LNCaP clone FGC (cell line): ENCODE results near the gene ZNF641.

Experiments
- DNase-seq: peaks from one replicate; pipeline ENCODE4 v3.0.0-alpha.2; 2011; ENCODE audit warnings: low read depth
- H3K4me3 ChIP-seq: 2 replicates; pipeline ENCODE4 v1.5.1; 2011; ENCODE audit warnings: mild to moderate bottlenecking, low read depth, low read length, control low read depth
- TF ChIP-seq, protein P1 (sequence below): IDR thresholded peaks from 2 replicates; pipeline ENCODE4 v1.5.1; 2012; ENCODE audit warnings: mild to moderate bottlenecking; ENCODE audit not compliant: control insufficient read depth, insufficient read depth; ENCODE audit errors: extremely low read depth

Gene ZNF641

GRCh38 chr12:48352157-48352760, 1.5 kb upstream of the ZNF641 start:
- peak overlapping the region; percentile 65 for H3K4me3 ChIP-seq
- TF ChIP-seq, protein P1, sequence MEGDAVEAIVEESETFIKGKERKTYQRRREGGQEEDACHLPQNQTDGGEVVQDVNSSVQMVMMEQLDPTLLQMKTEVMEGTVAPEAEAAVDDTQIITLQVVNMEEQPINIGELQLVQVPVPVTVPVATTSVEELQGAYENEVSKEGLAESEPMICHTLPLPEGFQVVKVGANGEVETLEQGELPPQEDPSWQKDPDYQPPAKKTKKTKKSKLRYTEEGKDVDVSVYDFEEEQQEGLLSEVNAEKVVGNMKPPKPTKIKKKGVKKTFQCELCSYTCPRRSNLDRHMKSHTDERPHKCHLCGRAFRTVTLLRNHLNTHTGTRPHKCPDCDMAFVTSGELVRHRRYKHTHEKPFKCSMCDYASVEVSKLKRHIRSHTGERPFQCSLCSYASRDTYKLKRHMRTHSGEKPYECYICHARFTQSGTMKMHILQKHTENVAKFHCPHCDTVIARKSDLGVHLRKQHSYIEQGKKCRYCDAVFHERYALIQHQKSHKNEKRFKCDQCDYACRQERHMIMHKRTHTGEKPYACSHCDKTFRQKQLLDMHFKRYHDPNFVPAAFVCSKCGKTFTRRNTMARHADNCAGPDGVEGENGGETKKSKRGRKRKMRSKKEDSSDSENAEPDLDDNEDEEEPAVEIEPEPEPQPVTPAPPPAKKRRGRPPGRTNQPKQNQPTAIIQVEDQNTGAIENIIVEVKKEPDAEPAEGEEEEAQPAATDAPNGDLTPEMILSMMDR = no peak
- no peak for DNase-seq

DNA sequence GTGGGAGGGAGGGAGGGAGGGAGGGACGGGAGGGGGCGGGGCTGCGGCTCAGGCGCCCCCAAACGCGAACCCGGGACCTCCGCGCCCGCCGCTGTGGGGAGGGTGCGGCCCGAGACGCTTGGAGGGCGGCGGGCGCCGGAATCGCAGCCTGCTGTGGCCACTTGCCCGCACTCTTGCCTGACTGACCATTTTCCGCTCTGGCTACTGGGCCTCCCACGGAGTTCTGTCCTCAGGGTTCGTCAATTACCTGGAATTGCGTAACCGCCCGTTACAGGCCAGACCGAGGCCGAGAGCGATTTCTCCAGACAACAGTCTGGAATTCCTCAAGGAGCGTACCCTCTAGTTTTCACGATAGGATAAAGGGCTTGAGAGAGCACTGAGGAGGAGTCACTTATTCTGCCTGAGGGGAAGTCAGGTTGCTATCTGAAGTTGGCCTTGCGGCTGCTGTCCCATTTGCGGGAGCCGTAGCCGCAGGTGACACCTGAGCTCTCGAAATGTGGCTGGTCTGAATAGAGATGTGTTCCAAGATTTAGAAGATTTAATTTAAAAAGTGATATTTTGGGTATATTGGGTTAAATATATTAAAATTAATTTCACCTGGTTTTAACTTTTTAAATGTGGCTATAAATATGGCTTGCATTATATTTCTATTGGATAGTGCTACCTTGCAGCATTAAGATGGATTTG, 446 bp upstream of the ZNF641 start:
- peak overlapping the region; percentile 65 for H3K4me3 ChIP-seq
- DNase-seq = peak; percentile 46
- TF ChIP-seq, protein P1 = no peak

GRCh38 chr12:48349471-48349870, 1.2 kb downstream of the ZNF641 start:
- TF ChIP-seq, protein P1 = no peak
- no peak for DNase-seq
- H3K4me3 ChIP-seq = no peak overlapping the region

DNA sequence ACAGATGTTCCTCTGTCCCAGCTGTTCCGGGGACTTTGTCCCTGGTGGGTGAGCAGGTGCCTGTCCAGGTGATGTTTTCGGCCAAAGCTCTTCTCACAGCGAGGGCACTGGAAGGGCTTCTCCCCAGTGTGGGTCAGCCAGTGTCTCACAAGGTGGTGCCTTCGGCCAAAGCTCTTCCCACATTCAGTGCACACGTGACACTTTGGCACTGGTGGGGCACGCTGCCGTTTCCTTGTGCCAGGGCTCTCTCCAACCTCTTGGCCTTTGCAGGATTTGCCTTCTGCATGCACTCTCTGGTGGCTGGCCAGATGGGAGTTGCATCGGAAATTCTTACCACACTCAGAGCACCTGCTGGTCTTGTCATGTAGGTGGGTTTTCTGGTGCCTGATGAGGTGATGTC, 7.7 kb downstream of the ZNF641 start:
- DNase-seq = no peak
- H3K4me3 ChIP-seq = no peak overlapping the region
- TF ChIP-seq, protein P1 = no peak

GRCh38 chr12:48340943-48341342, 9.8 kb downstream of the ZNF641 start:
- no peak overlapping the region for H3K4me3 ChIP-seq
- no peak for DNase-seq
- TF ChIP-seq, protein P1 = no peak

DNA sequence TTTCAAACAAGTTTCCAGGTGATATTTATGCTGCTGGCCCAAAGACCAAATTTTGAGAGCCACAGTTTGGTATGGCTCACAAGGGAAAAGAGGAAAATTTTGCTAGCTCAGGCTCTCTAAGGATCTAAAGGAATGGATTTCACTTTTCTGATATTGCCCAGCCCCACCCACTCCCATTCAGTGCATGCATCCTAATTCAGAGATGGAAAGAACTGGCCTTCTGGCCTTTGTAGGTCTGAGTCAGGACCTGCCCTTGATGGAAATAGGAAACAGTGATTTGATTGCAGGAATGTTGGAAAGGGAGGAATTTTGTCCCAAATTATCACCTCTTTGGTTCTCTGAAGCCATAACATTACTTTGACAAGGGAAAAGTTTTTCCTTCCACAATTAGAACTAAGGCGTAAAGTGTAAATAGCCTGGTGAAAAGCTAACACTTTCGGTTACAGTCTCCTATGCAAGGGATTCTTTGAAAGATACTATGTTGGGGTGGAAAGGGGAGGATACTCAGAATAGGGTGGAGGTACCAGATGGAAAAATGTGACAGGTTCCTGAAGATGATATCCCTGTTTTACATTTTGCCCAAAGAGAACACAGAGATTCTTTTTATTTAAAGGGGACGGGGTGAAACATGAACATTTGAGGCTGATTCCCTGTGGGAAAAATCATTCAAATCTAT, 11.1 kb downstream of the ZNF641 start:
- no peak for DNase-seq
- TF ChIP-seq, protein P1 = no peak
- H3K4me3 ChIP-seq = no peak overlapping the region
